NCI-H2171 treated with DMSO at 0.1 percent for 48 hours (cell line): ENCODE results near the gene PPM1E.
"Not testable (repeated sequence)": the region's sequence is repeated elsewhere in the genome, so short reads cannot be mapped to it uniquely, and the experiment has no call there.

Source experiments
- DNase-seq: peaks from one replicate; lab custom pipeline; 2025; lab: John Stamatoyannopoulos, UW

The PPM1E gene

GRCh38 chr17:58840820-58841612, 85.4 kb downstream of the PPM1E start:
- no peak for DNase-seq

GRCh38 chr17:58846413-58846812, 90.8 kb downstream of the PPM1E start:
- DNase-seq, result not testable (repeated sequence)

- DNase-seq, result not testable (repeated sequence)
Measured at GRCh38 chr17:58850106-58850505, 94.5 kb downstream of the PPM1E start.

GRCh38 chr17:58865301-58865700, 109.6 kb downstream of the PPM1E start:
- no peak for DNase-seq

- DNase-seq, result no peak
Measured at GRCh38 chr17:58870747-58871146, 115.1 kb downstream of the PPM1E start.

GRCh38 chr17:58873926-58874325, 118.3 kb downstream of the PPM1E start:
- DNase-seq, result no peak

- no peak for DNase-seq
Measured at GRCh38 chr17:58875261-58875660, 119.6 kb downstream of the PPM1E start.

- DNase-seq, result no peak
Measured at GRCh38 chr17:58884161-58884560, 128.5 kb downstream of the PPM1E start.

- no peak for DNase-seq
Measured at GRCh38 chr17:58886514-58886913, 130.9 kb downstream of the PPM1E start.

GRCh38 chr17:58889928-58890327, 134.3 kb downstream of the PPM1E start:
- DNase-seq, result no peak

- no peak for DNase-seq
Measured at GRCh38 chr17:58899191-58899590, 143.5 kb downstream of the PPM1E start.

GRCh38 chr17:58902322-58902721, 146.7 kb downstream of the PPM1E start:
- DNase-seq, result no peak

GRCh38 chr17:58911741-58912343, 156.2 kb downstream of the PPM1E start:
- no peak for DNase-seq

- no peak for DNase-seq
Measured at GRCh38 chr17:58913552-58913951, 157.9 kb downstream of the PPM1E start.

GRCh38 chr17:58913971-58914769, 158.5 kb downstream of the PPM1E start:
- DNase-seq, result no peak

GRCh38 chr17:58917228-58917627, 161.6 kb downstream of the PPM1E start:
- DNase-seq, result no peak

- DNase-seq, result no peak
Measured at GRCh38 chr17:58918072-58918471, 162.4 kb downstream of the PPM1E start.

GRCh38 chr17:58918884-58919283, 163.2 kb downstream of the PPM1E start:
- DNase-seq, result no peak

- DNase-seq, result no peak
Measured at GRCh38 chr17:58920773-58921172, 165.1 kb downstream of the PPM1E start.

- no peak for DNase-seq
Measured at GRCh38 chr17:58932956-58933355, 177.3 kb downstream of the PPM1E start.

GRCh38 chr17:58936295-58936694, 180.6 kb downstream of the PPM1E start:
- DNase-seq, result no peak

- DNase-seq, result no peak
Measured at GRCh38 chr17:58944166-58944565, 188.5 kb downstream of the PPM1E start.

GRCh38 chr17:58947411-58947810, 191.8 kb downstream of the PPM1E start:
- no peak for DNase-seq
